ENCODE data around the gene AIP. TPM values are rescaled to one million over a fixed set of nuclear protein-coding genes. Genes with fewer than 3 reads are reported as not detected.

The AIP gene
- total RNA-seq, 2 donors from 2014 or later, result 49.2 to 78.0 TPM

GRCh38 chr11:67436459-67437081, 46.3 kb upstream of the AIP start:
- H3K27ac ChIP-seq, result no peak overlapping the region
- no peak overlapping the region for H3K4me3 ChIP-seq

GRCh38 chr11:67437082-67437808, 45.6 kb upstream of the AIP start, which contains the start of gene PTPRCAP:
PTPRCAP (minus strand) TSS chr11:67437682; CDS start chr11:67437619, 63 bp downstream.
- Histone ChIP-seq H3K27ac (peak within 1 kb of the TSS in 1 of 2 donors; percentile 3), H3K36me3 (peaks cover 63% of the 10 kb centered on the region), H3K4me3 (peak within 1 kb of the TSS in 1 of 2 donors; percentile 9), H3K9me3 (no peaks in the 10 kb centered on the region), H3K27me3 (no peaks in the 10 kb centered on the region), H3K4me1 (peaks cover 0 to 53% of the 10 kb centered on the region in 2 donors)
- no peak for TF ChIP-seq CTCF (IDR thresholded peaks at IDR 0.05)
- no peak for DNase-seq (ENCODE audit: low spot score)

More at GRCh38 chr11:67436459-67437081, 46.3 kb upstream of the AIP start:
- no peak for DNase-seq (ENCODE audit: low spot score)
- Histone ChIP-seq H3K4me1 (peaks cover 0 to 49% of the 10 kb centered on the region in 2 donors), H3K36me3 (peaks cover 64% of the 10 kb centered on the region), H3K27me3 (no peaks in the 10 kb centered on the region), H3K9me3 (no peaks in the 10 kb centered on the region)
- no peak for TF ChIP-seq CTCF (IDR thresholded peaks at IDR 0.05)

- Histone ChIP-seq H3K36me3 (peaks cover 58% of the 10 kb centered on the region), H3K27ac (no peak overlapping the region), H3K4me3 (no peak overlapping the region), H3K4me1 (peaks cover 0 to 59% of the 10 kb centered on the region in 2 donors), H3K9me3 (no peaks in the 10 kb centered on the region), H3K27me3 (no peaks in the 10 kb centered on the region)
- DNase-seq (ENCODE audit: low spot score), result no peak
- TF ChIP-seq CTCF (IDR thresholded peaks at IDR 0.05), result no peak
Observed at GRCh38 chr11:67437809-67438157, 45.0 kb upstream of the AIP start.

GRCh38 chr11:67438158-67438902, 44.5 kb upstream of the AIP start:
- Histone ChIP-seq H3K27ac (peak overlapping the region in 1 of 2 donors; percentile 3), H3K9me3 (no peaks in the 10 kb centered on the region), H3K4me1 (peaks cover 0 to 60% of the 10 kb centered on the region in 2 donors), H3K4me3 (no peak overlapping the region), H3K27me3 (no peaks in the 10 kb centered on the region), H3K36me3 (peaks cover 52% of the 10 kb centered on the region)
- no peak for TF ChIP-seq CTCF (IDR thresholded peaks at IDR 0.05)
- DNase-seq (ENCODE audit: low spot score), result no peak

- TF ChIP-seq CTCF (IDR thresholded peaks at IDR 0.05), result no peak
- no peaks in the 10 kb centered on the region for H3K9me3 ChIP-seq
- peak overlapping the region; percentile 27 to 51 for H3K27ac ChIP-seq
- no peak overlapping the region for H3K4me3 ChIP-seq
- peaks cover 40% of the 10 kb centered on the region for H3K36me3 ChIP-seq
- DNase-seq (ENCODE audit: low spot score), result no peak
- H3K27me3 ChIP-seq, result no peaks in the 10 kb centered on the region
- H3K4me1 ChIP-seq, result peaks cover 0 to 67% of the 10 kb centered on the region in 2 donors
Observed at GRCh38 chr11:67439321-67440228, 43.3 kb upstream of the AIP start.
